NCI-H1436 treated with DMSO at 0.1 percent for 48 hours (cell line): ENCODE measurements around the gene PPHLN1.
"Not testable (repeated sequence)": the region's sequence is repeated elsewhere in the genome, so short reads cannot be mapped to it uniquely, and the experiment has no call there.

Experiments used
- DNase-seq: peaks from one replicate; lab custom pipeline; 2025; lab: John Stamatoyannopoulos, UW

Gene PPHLN1

DNA sequence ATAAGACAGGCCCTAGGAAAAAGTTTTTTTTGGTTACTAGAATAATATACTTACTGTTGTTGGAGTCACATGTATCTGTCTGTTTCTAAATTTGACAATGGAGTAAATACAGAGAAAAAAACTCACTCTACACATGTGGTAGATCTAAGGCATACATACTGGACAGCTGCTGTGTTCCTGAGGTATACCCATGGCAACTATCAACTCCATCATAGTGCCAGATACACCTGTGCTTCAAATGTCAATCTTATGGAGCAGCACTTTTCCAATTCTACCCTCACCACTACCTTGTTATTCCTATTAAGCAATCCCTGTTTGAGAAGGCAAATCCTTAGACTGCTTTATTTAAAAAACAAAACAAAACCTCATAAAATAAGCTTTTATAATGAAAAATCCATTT lies 3.4 kb upstream of the PPHLN1 start:
- DNase-seq, result no peak

GRCh38 chr12:42323856-42324255 lies 2.1 kb upstream of the PPHLN1 start:
- no peak for DNase-seq

DNA sequence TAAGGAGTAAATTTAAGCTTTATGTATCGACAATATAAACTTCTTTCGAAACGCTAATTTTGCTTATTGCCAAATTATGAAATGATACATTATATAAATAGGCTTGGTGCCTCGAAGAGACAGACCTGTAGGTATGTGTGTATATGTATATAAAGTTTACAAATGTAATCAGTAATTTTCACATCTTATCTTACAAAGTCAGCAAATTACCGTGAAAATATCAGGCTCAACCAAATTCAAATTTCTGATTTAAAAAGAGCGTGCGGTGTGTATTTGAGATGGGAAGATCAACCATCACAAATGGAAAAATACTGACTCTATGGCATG lies 678 bp upstream of the PPHLN1 start:
- DNase-seq, result no peak

DNA sequence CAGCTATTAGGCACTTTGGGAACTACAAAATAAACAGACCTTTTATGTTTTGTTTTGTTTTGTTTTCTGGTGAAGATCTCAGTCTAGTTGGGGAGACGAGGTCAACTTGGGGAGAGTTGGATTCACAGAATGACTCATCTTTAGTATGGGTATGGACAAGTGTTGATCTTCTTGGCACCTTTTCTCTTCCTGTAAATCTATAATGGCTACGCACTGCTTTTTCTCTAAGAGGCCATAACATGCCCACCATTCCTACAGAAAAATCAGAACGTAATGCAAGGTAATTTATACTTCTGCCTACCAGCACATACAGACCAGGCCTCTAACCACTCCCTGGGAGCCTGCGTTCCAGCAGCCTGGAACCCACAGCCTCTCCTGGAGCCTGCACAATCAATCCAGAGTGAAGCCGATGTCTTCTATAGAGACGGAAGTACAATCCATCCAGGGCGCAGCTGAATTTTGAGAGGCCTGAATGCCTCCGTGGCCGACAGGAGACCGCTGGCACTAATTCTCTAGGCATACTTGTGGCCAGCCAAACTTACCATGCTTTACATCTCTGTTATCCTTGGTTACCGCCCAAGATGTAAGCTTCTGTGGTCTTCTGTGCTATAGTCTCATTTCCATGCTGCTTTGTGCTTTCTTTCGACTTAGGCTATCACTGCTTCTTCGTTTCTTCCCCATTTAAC lies 717 bp downstream of the PPHLN1 start:
- no peak for DNase-seq

GRCh38 chr12:42327227-42327590 lies 1.2 kb downstream of the PPHLN1 start:
- DNase-seq, result no peak

GRCh38 chr12:42330097-42330496 lies 4.1 kb downstream of the PPHLN1 start:
- not testable (repeated sequence) for DNase-seq

DNA sequence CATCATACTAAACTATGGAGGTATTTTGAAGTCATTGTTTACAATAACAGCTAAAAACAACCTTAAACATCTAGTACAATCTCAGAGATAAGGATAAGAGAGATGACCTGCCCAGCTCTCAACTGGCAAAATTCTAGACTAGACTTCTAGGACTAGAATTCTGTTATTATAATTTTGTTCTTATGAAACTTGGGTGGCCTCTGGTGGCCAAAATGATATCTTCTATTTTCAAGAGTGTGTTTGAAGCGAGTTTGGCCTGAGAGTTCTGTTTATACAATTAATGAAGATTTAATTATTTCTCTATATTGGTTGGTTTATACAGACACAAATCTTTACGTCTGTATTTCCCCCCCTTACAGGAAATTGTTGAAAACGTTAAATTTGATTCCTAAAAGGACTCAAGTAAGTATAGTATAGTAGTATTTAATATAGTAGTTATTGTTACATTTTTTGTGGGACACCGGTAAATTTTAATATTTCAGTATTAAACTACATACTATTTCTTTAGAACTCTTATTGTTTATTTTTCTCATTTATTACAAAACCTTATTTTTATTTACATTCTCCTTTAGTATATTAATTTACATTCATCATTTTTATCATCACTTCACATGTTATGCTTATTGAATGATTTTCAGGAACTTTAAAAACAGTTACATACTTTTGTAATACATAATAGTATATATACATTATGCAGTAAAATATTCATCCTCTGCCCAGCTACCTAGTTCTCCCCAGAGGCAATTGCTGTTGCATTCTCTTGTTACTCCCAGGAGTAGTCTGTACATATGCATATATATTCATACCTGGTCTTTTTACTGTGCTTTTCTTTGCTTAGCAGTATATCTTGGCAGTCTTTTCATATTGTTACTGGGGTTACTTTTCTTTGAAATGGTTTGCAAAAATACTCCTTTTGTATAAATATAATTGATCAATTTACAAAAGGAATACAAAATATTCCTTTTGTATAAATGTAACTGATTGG lies 6.6 kb downstream of the PPHLN1 start:
- peak; percentile 10 for DNase-seq

DNA sequence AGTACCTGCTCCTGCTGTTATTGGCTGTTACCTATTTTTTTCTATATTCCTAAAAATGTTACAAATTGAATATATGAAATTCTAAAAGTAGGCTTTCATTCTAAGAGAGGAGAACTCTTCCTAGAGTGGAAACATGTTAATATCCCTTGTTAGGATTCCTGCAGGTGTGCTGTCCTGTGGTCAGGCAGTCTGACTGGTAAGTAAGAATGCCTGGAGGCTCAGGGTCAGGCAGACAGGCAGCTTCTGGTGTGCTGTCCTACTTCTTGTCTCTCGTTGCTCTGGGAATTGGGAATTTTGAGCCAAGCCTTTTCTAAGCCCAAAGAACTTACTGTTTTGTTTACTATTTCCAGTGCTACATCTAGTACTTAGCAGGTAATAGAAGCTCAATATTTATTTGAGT lies 10.3 kb downstream of the PPHLN1 start:
- DNase-seq, result no peak

DNA sequence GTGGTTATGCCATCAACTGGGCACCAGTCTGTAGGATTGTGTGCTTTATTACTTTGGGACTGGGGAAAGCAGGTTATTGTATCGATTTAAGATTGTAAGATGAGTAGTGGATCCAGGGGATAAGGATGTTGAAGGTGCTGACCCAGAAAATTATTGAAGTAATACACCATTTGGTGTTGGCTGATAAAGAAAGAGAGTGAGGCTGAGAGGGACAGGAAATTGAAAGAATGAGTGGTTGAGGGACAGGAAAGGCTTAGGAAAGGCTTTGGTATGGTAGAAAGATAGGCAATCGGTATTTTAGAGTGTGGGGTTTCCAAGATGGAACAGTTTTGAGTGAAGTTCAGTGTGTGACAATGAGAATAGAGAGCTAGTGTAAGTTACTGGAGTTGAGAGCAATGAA lies 12.3 kb downstream of the PPHLN1 start:
- DNase-seq, result no peak

DNA sequence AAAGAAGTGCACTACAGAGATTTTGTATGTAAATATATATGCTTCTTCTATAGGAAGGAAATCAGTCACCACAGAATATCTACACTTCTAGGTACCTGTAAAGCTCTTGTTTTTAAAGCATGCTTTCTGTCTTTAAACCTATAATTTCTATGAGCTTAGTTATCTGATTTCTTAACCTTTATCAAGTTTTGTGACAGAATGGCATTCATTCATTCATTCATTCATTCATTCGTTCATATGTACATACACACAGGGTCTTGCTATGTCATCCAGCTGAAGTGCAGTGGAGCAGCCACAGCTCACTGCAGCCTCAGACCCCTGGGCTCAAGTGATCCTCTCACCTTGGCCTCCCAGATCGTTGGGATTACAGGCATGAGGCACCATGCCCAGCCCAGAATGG lies 16.1 kb downstream of the PPHLN1 start:
- DNase-seq, result no peak

DNA sequence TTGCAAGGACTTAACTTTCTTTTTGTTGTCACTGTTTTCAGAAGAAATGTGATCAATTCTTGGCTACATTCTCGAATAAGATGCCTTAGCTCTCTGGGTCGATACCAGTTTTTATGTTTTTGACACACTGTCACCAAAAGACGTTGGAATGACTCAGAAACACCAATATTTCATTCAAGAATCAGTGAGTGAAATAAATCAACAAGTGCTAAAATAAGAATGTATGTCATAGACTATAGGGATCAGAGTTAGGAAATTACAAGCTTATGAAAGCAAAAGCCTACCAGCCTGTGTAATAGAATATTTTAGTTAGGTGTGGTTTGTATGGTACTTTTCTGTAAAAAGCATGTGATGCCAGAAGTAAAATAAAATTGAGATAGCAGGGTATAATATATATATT lies 17.8 kb downstream of the PPHLN1 start:
- no peak for DNase-seq

DNA sequence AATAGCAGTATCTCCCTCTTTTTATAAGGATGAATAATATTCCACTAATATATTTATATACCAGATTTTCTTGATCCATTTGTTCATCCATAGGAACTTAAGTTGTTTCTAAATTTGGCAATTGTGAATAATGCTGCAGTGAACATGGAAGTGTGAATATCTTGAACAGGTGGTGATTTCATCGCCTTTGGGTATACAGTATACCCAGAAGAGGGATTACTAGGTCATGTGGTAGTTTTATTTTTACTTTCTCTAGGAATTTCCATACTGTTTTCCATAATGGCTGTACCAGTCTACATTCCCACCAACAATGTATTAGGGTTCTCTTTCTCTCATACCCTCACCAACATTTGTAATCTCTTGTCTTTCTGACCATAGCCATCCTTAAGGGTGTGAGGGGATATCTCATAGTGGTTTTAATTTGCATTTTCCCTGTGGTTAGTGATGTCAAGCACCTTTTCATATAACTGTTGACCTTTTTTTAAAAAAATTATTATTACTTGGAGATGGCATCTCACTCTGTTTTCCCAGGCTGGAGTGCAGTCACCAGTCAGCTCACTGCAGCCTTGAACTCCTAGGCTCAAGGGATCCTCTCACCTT lies 20.5 kb downstream of the PPHLN1 start:
- no peak for DNase-seq

- DNase-seq, result not testable (repeated sequence)
Observed at GRCh38 chr12:42349119-42350020, 23.4 kb downstream of the PPHLN1 start.

- not testable (repeated sequence) for DNase-seq
Observed at GRCh38 chr12:42350021-42350407, 24.0 kb downstream of the PPHLN1 start.

GRCh38 chr12:42356344-42356743 lies 30.4 kb downstream of the PPHLN1 start:
- no peak for DNase-seq

DNA sequence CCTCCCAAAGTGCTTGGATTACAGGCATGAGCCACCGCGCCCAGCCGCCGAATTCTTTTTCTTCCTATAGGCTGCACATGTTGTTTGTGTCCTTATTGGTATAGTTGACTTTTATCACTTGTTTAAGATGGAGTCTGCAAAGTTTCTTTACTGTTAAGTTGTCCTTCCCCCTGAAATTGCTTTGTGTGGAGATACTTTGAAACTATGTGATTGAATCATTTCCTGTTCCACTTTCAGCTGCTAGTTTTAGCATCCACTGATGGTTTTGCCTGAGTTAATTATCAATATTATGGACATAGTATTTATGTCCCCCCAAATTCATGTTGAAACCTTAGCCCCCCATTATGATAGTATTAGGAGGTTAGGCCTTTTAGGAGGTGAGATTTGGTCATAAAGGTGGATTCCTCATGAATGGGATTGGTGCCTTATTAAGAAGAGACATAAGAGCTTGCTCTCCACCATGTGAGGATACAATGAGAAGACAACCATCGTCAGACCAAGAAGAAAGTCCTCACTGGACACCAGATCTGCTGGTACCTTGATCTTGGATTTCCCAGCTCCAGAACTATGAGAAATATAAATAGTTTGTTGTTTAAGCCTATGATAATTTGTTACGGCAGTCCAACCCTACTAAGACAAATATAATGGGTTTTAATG lies 34.9 kb downstream of the PPHLN1 start:
- DNase-seq, result no peak

- DNase-seq, result no peak
Observed at GRCh38 chr12:42361909-42362646, 36.1 kb downstream of the PPHLN1 start.

GRCh38 chr12:42362647-42363260 lies 36.8 kb downstream of the PPHLN1 start:
- no peak for DNase-seq

GRCh38 chr12:42364692-42365091 lies 38.7 kb downstream of the PPHLN1 start:
- DNase-seq, result no peak

GRCh38 chr12:42365486-42365885 lies 39.5 kb downstream of the PPHLN1 start:
- no peak for DNase-seq
